OCI-LY7 (cell line): ENCODE results near the gene IQCK. TPM values are rescaled to one million over a fixed set of nuclear protein-coding genes. Genes with fewer than 3 reads are reported as not detected.

Experiments
- BruUV-seq: library from RNA; stranded (reverse); fragments of 400-500 nt; replicated peaks from 2 replicates; lab custom pipeline; 2021; lab: Mats Ljungman, UMichigan
- CTCF ChIA-PET: fragments of 300-600 bp; sonication (Branson Sonifier 250); formaldehyde crosslinking; loops from one replicate; lab custom pipeline; 2022; ENCODE audit warnings: antibody characterized with exemption; ENCODE audit not compliant: unreplicated experiment; lab: Charles Lee
- POLR2A ChIA-PET: fragments of 300-600 bp; sonication (Branson Sonifier 250); formaldehyde crosslinking; loops from one replicate; lab custom pipeline; 2022; ENCODE audit warnings: antibody characterized with exemption; lab: Charles Lee
- DNase-seq: peaks from one replicate; pipeline ENCODE4 v3.0.0-alpha.2; 2015; ENCODE audit warnings: low spot score
- H2AFZ ChIP-seq: fragments of 200-600 bp; sonication (generic), shearing (Covaris generic); 2 replicates; pipeline ENCODE4 v1.6.1; 2014; ENCODE audit warnings: mild to moderate bottlenecking, antibody characterized with exemption, low read length, moderate library complexity
- H3K27ac ChIP-seq: fragments of 200-600 bp; sonication (generic); 2 replicates; pipeline ENCODE4 v1.5.1; 2014; ENCODE audit warnings: mixed run types, low read depth, mild to moderate bottlenecking, moderate library complexity, low read length, inconsistent platforms; ENCODE audit not compliant: poor library complexity, severe bottlenecking
- H3K36me3 ChIP-seq: fragments of 200-600 bp; sonication (generic); 2 replicates; pipeline ENCODE4 v1.6.1; 2014; ENCODE audit warnings: mild to moderate bottlenecking, antibody characterized with exemption, low read length, moderate library complexity, mixed read lengths; ENCODE audit not compliant: insufficient read depth
- H3K4me1 ChIP-seq: fragments of 200-600 bp; sonication (generic); 2 replicates; pipeline ENCODE4 v1.5.1; 2014; ENCODE audit warnings: mild to moderate bottlenecking, low read length; ENCODE audit not compliant: insufficient read depth, poor library complexity, severe bottlenecking
- H3K4me2 ChIP-seq: fragments of 200-600 bp; sonication (generic); 2 replicates; pipeline ENCODE4 v1.6.1; 2014; ENCODE audit warnings: mild to moderate bottlenecking, low read length
- H3K4me3 ChIP-seq: fragments of 200-600 bp; sonication (generic); 2 replicates; pipeline ENCODE4 v1.5.1; 2014; ENCODE audit warnings: mild to moderate bottlenecking, low read depth, low read length; ENCODE audit not compliant: poor library complexity, severe bottlenecking
- H3K79me2 ChIP-seq: fragments of 200-600 bp; sonication (generic); 2 replicates; pipeline ENCODE4 v1.6.1; 2016; ENCODE audit warnings: low read depth, mild to moderate bottlenecking, low read length, moderate library complexity, mixed read lengths; ENCODE audit not compliant: insufficient read depth
- H3K9me2 ChIP-seq: fragments of 200-600 bp; sonication (generic); 2 replicates; pipeline ENCODE4 v1.6.1; 2016; ENCODE audit warnings: mild to moderate bottlenecking, low read length, mixed read lengths; ENCODE audit not compliant: insufficient read depth
- H3K9me3 ChIP-seq: fragments of 200-600 bp; sonication (generic); 2 replicates; pipeline ENCODE4 v1.6.1; 2014; ENCODE audit warnings: mild to moderate bottlenecking, mixed run types, low read length, mixed read lengths
- H4K20me1 ChIP-seq: fragments of 200-600 bp; sonication (generic); 2 replicates; pipeline ENCODE4 v1.6.1; 2014; ENCODE audit warnings: mild to moderate bottlenecking, antibody characterized with exemption, low read length, moderate library complexity, mixed read lengths; ENCODE audit not compliant: insufficient read depth
- CTCF ChIP-seq: fragments of 200-600 bp; sonication (generic); conservative IDR thresholded peaks from 2 replicates; pipeline ENCODE4 v1.5.1; 2014; ENCODE audit warnings: mild to moderate bottlenecking, antibody characterized with exemption, low read length, moderate library complexity, mixed read lengths
- EZH2phosphoT487 ChIP-seq: fragments of 200-600 bp; sonication (generic); IDR thresholded peaks from 2 replicates; pipeline ENCODE4 v1.6.1; 2018; ENCODE audit warnings: low read depth, borderline replicate concordance, mild to moderate bottlenecking, mixed run types, antibody characterized with exemption, low read length, moderate library complexity, mixed read lengths
- intact Hi-C: fragments of 100-400 bp; cut with micrococcal nuclease; formaldehyde crosslinking; loops from one replicate; pipeline ENCODE4 v1.10.0; 2022; ENCODE audit not compliant: unreplicated experiment
- total RNA-seq, 2 experiments: library from RNA; depleted of rRNA in 1 of 2; stranded (reverse); fragments of >200 nt in 1 of 2; shearing (Covaris generic) in 1 of 2; gene quantifications; 2 replicates each; pipeline ENCODE4 v1.2.3, GENCODE V29; 2014 to 2022

The IQCK gene
- total RNA-seq, 2 experiments from 2014 or later, result 2.2 to 4.3 TPM

- H3K27ac ChIP-seq, result no peak overlapping the region
- no peaks in the 10 kb centered on the region for H4K20me1 ChIP-seq
- ChIA-PET POLR2A (interaction anchor here (0.6 kb wide), 1 partner anchor 769 kb away, joined by 3 read pairs; no protein-coding TSS in a partner anchor), CTCF (no interaction called here)
- no peaks in the 10 kb centered on the region for H3K9me3 ChIP-seq
- H3K4me3 ChIP-seq, result no peak overlapping the region
- H3K79me2 ChIP-seq, result no peaks in the 10 kb centered on the region
- TF ChIP-seq EZH2phosphoT487, result no peak
- no peak for TF ChIP-seq CTCF
- H3K36me3 ChIP-seq, result no peaks in the 10 kb centered on the region
- intact Hi-C loops, result no loop called here
- no peaks in the 10 kb centered on the region for H3K4me1 ChIP-seq
- H3K9me2 ChIP-seq, result no peaks in the 10 kb centered on the region
- no TSS peak for BruUV-seq
- no peak for DNase-seq
- no peak overlapping the region for H2AFZ ChIP-seq
- H3K4me2 ChIP-seq, result no peak overlapping the region
These were observed 33.7 kb downstream of the IQCK start for GRCh38 chr16:19751478-19752385.

- H3K36me3 ChIP-seq, result no peaks in the 10 kb centered on the region
- no peak overlapping the region for H2AFZ ChIP-seq
- H4K20me1 ChIP-seq, result no peaks in the 10 kb centered on the region
- ChIA-PET POLR2A (no interaction called here), CTCF (no interaction called here)
- no peaks in the 10 kb centered on the region for H3K4me1 ChIP-seq
- no peak overlapping the region for H3K4me3 ChIP-seq
- H3K9me2 ChIP-seq, result no peaks in the 10 kb centered on the region
- DNase-seq, result no peak
- no peaks in the 10 kb centered on the region for H3K79me2 ChIP-seq
- H3K9me3 ChIP-seq, result no peaks in the 10 kb centered on the region
- intact Hi-C loops, result no loop called here
- no TSS peak for BruUV-seq
- H3K27ac ChIP-seq, result no peak overlapping the region
- no peak overlapping the region for H3K4me2 ChIP-seq
- no peak for TF ChIP-seq CTCF
- TF ChIP-seq EZH2phosphoT487, result no peak
These were observed 36.0 kb downstream of the IQCK start for GRCh38 chr16:19753815-19754643.
